ENCODE data around the gene WDR33.
A peak's percentile ranks its signal among the peaks of the same experiment; 100 is the strongest.

Gene WDR33

DNA sequence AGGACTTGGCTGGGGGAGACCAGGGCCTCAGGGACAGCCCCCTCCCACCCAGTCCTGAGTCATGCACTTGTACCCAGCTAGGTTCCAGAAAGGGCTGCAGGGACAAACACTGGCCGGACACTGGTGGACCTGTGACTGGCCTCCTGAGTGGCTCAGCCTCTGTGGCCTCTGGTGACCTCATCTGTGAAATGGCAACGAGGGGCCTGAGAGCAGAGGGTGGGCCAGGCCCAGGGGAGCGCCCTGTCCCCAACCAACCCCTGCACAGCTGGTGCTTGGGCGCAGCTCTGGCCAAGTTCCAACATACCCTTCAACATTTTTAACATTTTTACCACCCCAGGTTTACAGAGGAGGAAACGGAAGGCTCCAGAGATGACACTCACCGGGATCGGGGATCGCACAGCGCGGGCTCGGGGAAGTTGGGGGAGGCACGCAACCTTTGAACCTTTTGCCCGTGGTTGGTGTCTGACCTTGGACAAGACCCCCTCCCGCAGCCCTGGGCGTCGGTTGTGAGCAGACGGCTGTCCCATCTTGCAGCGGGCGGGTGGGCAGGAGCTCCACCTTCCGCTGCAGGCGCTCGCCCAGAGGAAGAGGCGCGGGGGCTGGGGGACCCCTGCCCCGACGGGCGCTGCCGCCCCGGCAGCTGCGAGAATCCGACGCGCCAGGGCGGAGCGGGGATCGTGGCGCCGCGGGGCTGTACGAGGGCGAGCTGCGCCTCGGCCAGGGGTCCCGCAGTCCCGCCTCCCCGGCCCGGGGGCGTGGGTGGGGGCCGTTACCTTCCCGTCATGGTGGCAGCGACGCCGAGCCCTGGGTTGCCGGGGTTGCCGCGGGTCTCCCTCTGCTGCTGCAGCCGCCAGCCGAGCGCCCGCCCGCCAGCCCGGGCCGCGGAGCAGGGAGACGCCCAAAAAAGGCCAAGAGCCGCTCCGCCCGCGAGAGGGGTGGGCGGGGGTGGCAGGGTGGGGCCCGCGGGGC, 136.4 kb downstream of the WDR33 start:
- H3K27me3 Mint-ChIP-seq (ENCODE audit: low read depth) = peaks cover 72% of the 10 kb centered on the region
- H3K36me3 Mint-ChIP-seq (ENCODE audit: low read depth) = no peaks in the 10 kb centered on the region
- H3K4me1 Mint-ChIP-seq (ENCODE audit: low read depth) = peaks cover 5% of the 10 kb centered on the region
- H3K4me3 Mint-ChIP-seq = peak overlapping the region; percentile 71
- no peak overlapping the region for H3K27ac Mint-ChIP-seq
- no peaks in the 10 kb centered on the region for H3K9me3 Mint-ChIP-seq

- no peak overlapping the region for H3K4me3 Mint-ChIP-seq
- H3K9me3 Mint-ChIP-seq = no peaks in the 10 kb centered on the region
- peaks cover 72% of the 10 kb centered on the region for H3K27me3 Mint-ChIP-seq (ENCODE audit: low read depth)
- H3K36me3 Mint-ChIP-seq (ENCODE audit: low read depth) = no peaks in the 10 kb centered on the region
- H3K4me1 Mint-ChIP-seq (ENCODE audit: low read depth) = peaks cover 5% of the 10 kb centered on the region
- H3K27ac Mint-ChIP-seq = no peak overlapping the region
Observed at GRCh38 chr2:127673291-127674069, 137.5 kb downstream of the WDR33 start.

DNA sequence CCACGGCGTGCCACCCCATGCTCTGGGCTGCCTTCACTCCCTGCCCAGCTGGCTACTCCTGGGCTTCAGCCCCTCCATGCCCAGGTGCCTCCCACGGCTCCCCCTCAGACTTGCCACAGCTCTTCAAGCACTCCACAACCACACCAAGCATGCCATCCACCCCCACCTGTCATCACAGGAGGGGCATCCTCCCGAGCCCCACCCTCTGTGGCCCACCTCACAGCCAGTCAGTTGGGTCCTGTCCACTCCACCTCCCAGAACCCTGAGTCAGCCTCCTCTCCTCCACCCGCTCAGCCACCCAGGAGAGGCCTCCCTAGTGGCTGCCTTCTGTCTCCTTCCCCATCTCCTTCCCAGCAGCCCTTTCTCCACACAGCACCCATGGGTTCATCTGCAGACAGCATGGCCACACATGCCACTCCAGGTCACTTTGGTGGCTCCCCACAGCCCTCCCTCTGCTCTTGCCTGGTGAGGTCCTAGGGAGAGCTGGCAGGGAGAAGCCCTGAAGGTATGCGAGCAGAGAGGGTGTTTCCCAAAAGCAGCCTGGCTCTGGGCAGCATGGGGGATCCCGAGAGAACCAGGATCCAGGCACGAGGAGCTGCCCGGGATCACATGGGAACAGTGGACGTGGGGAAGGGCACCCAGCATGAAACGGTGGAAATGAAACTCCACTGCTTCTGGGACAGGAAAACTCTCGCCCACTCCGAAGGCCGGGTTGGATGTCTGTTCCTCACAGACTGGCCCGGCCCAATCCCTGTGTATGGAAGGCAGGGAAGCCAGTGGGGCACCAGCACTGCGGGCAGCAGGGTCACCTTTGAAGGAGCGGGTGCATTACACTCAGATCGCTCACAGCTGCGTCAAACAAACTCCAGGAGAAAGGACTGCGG, 138.4 kb downstream of the WDR33 start:
- H3K27me3 Mint-ChIP-seq (ENCODE audit: low read depth) = peaks cover 67% of the 10 kb centered on the region
- no peaks in the 10 kb centered on the region for H3K9me3 Mint-ChIP-seq
- H3K36me3 Mint-ChIP-seq (ENCODE audit: low read depth) = no peaks in the 10 kb centered on the region
- H3K4me1 Mint-ChIP-seq (ENCODE audit: low read depth) = peaks cover 5% of the 10 kb centered on the region
- no peak overlapping the region for H3K4me3 Mint-ChIP-seq
- H3K27ac Mint-ChIP-seq = no peak overlapping the region

DNA sequence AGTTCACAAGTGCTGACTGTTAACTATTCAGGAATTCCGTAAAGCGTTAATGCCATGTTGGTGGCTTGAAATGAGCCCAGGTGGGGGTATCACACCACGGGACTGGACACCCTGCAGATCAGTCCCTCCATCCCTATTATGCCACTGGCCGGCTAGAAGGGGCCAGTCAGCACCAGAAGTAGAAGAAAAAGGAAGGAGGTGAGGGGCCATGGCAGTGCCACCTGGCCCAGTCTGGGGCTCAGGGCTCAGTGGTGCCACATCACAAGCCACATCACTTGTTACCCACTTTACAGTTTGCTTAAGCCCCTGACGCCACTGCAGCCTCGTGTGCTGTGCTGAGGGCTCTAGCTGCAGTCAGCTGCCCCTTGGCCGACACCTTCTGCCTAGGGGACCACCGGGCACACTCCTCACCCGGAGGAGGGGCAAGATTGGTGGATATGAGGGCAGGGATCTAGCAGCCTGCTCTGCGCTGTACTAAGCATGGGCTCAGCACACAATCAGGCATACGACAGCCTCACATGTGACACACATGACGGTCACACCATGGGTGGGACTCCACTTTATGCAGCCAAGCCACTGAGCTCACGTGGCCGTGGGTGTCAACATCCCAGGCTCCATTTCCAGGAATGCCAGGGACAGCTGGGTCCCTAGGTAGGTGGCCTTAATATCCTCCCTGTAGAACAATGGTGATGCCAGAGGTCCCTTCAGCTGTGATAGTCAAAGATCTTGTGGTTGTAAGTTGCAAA, 139.2 kb downstream of the WDR33 start:
- Mint-ChIP-seq H3K36me3 (ENCODE audit: low read depth) (no peaks in the 10 kb centered on the region), H3K4me1 (ENCODE audit: low read depth) (peaks cover 5% of the 10 kb centered on the region), H3K4me3 (no peak overlapping the region), H3K27ac (no peak overlapping the region), H3K27me3 (ENCODE audit: low read depth) (peaks cover 67% of the 10 kb centered on the region), H3K9me3 (no peaks in the 10 kb centered on the region)

DNA sequence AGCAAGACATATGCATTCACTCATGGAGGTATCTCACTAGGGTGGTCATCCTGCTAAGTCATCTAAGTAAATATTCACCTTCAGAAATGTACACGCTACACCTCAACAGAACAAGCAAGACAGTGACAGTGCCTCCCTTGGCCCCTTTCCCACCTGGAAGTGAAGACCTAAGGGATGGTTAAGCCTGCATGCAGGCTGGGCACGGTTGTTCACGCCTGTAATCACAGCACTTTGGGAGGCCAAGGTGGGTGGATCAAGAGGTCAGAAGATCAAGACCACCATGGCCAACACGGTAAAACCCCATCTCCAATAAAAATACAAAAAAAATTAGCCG, 140.0 kb downstream of the WDR33 start:
- Mint-ChIP-seq H3K27me3 (ENCODE audit: low read depth) (peaks cover 66% of the 10 kb centered on the region), H3K9me3 (no peaks in the 10 kb centered on the region), H3K36me3 (ENCODE audit: low read depth) (no peaks in the 10 kb centered on the region), H3K4me3 (no peak overlapping the region), H3K4me1 (ENCODE audit: low read depth) (peaks cover 5% of the 10 kb centered on the region), H3K27ac (no peak overlapping the region)

- Mint-ChIP-seq H3K27me3 (ENCODE audit: low read depth) (peaks cover 68% of the 10 kb centered on the region), H3K4me3 (no peak overlapping the region), H3K27ac (no peak overlapping the region), H3K36me3 (ENCODE audit: low read depth) (no peaks in the 10 kb centered on the region), H3K4me1 (ENCODE audit: low read depth) (peaks cover 5% of the 10 kb centered on the region), H3K9me3 (no peaks in the 10 kb centered on the region)
Observed at GRCh38 chr2:127670055-127670956, 140.7 kb downstream of the WDR33 start.

- Mint-ChIP-seq H3K27me3 (ENCODE audit: low read depth) (peaks cover 72% of the 10 kb centered on the region), H3K4me3 (no peak overlapping the region), H3K36me3 (ENCODE audit: low read depth) (no peaks in the 10 kb centered on the region), H3K9me3 (no peaks in the 10 kb centered on the region), H3K4me1 (ENCODE audit: low read depth) (no peaks in the 10 kb centered on the region), H3K27ac (no peak overlapping the region)
Observed at GRCh38 chr2:127669056-127669455, 141.9 kb downstream of the WDR33 start.

GRCh38 chr2:127665267-127665893, 145.6 kb downstream of the WDR33 start:
- Mint-ChIP-seq H3K27me3 (ENCODE audit: low read depth) (peaks cover 68% of the 10 kb centered on the region), H3K9me3 (no peaks in the 10 kb centered on the region), H3K4me3 (no peak overlapping the region), H3K4me1 (ENCODE audit: low read depth) (no peaks in the 10 kb centered on the region), H3K27ac (no peak overlapping the region), H3K36me3 (ENCODE audit: low read depth) (no peaks in the 10 kb centered on the region)

GRCh38 chr2:127664895-127665225, 146.1 kb downstream of the WDR33 start:
- no peak overlapping the region for H3K27ac Mint-ChIP-seq
- H3K4me1 Mint-ChIP-seq (ENCODE audit: low read depth) = no peaks in the 10 kb centered on the region
- H3K27me3 Mint-ChIP-seq (ENCODE audit: low read depth) = peaks cover 63% of the 10 kb centered on the region
- no peaks in the 10 kb centered on the region for H3K9me3 Mint-ChIP-seq
- no peak overlapping the region for H3K4me3 Mint-ChIP-seq
- no peaks in the 10 kb centered on the region for H3K36me3 Mint-ChIP-seq (ENCODE audit: low read depth)

GRCh38 chr2:127664065-127664894, 146.7 kb downstream of the WDR33 start:
- peaks cover 59% of the 10 kb centered on the region for H3K27me3 Mint-ChIP-seq (ENCODE audit: low read depth)

DNA sequence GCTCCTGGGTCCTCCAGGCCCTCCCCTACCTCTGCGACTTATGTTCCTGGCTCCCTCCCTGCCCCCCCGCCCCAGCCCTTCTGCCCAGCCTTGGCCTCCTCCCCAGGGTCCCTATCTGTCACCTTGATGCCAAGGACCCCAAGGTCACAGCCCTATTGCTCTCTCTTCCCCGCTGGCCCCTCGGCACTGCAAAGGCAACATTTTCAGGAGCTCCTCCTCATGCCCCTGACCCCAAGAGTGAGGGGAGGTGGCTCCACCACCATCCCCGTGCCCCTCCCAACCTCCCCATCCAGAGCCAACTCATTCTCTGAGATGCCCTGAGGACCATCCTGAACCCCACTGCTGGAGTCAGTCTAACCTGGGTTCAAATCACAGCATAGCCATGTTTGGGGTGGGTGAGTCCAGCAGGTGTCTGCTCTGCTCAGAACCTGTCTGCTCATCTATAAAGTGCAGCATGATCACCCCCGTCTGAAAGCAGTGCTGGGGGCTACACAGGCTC, 147.4 kb downstream of the WDR33 start:
- Mint-ChIP-seq H3K4me1 (ENCODE audit: low read depth) (no peaks in the 10 kb centered on the region), H3K36me3 (ENCODE audit: low read depth) (no peaks in the 10 kb centered on the region), H3K27me3 (ENCODE audit: low read depth) (peaks cover 54% of the 10 kb centered on the region), H3K9me3 (no peaks in the 10 kb centered on the region), H3K27ac (no peak overlapping the region), H3K4me3 (no peak overlapping the region)

More at GRCh38 chr2:127664065-127664894, 146.7 kb downstream of the WDR33 start:
- Mint-ChIP-seq H3K4me3 (no peak overlapping the region), H3K9me3 (no peaks in the 10 kb centered on the region), H3K36me3 (ENCODE audit: low read depth) (no peaks in the 10 kb centered on the region), H3K27ac (no peak overlapping the region), H3K4me1 (ENCODE audit: low read depth) (no peaks in the 10 kb centered on the region)

- Mint-ChIP-seq H3K27ac (no peak overlapping the region), H3K27me3 (ENCODE audit: low read depth) (peaks cover 54% of the 10 kb centered on the region), H3K4me1 (ENCODE audit: low read depth) (no peaks in the 10 kb centered on the region), H3K36me3 (ENCODE audit: low read depth) (no peaks in the 10 kb centered on the region), H3K9me3 (no peaks in the 10 kb centered on the region), H3K4me3 (no peak overlapping the region)
Observed at GRCh38 chr2:127662937-127663565, 147.9 kb downstream of the WDR33 start.

Data from T-helper 1 cell treated with Interleukin-12 subunit alpha and Interleukin-12 subunit beta and Interleukin-4 antibody, amounts not matched to agents 30 μg/mL and 1 μg/mL, for 36 hours (primary cell).